Measurements from ENCODE around the gene SQOR.

DNA sequence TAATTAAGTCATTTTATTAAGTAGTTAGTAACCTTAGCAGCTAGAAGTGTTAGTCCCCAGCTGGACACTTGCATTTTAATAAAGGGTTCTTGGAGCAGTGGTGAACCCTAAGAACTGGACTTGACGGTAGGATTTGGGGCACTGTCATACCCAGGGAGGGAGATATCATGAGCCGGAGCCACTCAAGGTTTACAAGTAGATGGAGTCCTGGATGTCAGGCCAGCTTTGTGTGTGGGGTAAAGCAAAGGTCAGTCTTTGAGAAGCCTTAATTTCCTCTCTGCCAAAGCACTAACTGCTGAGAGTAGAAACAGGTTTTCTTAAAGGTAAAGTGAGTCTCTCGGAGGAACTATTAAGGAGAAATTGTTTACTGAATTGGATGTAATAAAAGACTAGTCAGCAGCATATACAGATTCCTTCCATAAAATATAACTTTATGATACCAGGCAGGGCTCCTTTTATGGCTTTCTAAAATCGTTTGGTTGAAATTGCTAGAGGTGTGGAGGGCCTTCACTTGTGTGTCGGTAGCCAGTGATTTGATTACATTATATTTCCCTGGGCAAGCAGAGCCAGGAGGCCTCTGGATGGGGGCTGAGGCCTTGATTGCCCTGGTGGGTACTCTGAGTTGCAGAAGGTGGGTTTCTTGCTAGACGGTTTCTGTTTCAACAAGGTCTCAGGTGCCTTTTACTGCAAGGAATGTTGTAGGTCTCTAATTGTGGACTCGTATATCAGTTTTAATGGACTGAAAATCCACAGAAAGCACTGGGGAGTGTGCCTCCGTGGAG is 23.1 kb downstream of the SQOR start:
- TF ChIP-seq, protein P1, sequence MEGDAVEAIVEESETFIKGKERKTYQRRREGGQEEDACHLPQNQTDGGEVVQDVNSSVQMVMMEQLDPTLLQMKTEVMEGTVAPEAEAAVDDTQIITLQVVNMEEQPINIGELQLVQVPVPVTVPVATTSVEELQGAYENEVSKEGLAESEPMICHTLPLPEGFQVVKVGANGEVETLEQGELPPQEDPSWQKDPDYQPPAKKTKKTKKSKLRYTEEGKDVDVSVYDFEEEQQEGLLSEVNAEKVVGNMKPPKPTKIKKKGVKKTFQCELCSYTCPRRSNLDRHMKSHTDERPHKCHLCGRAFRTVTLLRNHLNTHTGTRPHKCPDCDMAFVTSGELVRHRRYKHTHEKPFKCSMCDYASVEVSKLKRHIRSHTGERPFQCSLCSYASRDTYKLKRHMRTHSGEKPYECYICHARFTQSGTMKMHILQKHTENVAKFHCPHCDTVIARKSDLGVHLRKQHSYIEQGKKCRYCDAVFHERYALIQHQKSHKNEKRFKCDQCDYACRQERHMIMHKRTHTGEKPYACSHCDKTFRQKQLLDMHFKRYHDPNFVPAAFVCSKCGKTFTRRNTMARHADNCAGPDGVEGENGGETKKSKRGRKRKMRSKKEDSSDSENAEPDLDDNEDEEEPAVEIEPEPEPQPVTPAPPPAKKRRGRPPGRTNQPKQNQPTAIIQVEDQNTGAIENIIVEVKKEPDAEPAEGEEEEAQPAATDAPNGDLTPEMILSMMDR (conservative IDR thresholded peaks at IDR 0.05; ENCODE audit: low read depth, low read length) = no peak
- no peak for TF ChIP-seq EZH2 (IDR thresholded peaks at IDR 0.05; ENCODE audit: borderline replicate concordance, low read depth, low read length, poor library complexity, severe bottlenecking)
